OCI-LY7 (cell line): Measurements from ENCODE around the gene KCNMA1. TPM values are rescaled to one million over a fixed set of nuclear protein-coding genes. Genes with fewer than 3 reads are reported as not detected.

Experiments used
- BruUV-seq: library from RNA; stranded (reverse); fragments of 400-500 nt; replicated peaks from 2 replicates; lab custom pipeline; 2021; lab: Mats Ljungman, UMichigan
- CTCF ChIA-PET: fragments of 300-600 bp; sonication (Branson Sonifier 250); formaldehyde crosslinking; loops from one replicate; lab custom pipeline; 2022; ENCODE audit warnings: antibody characterized with exemption; ENCODE audit not compliant: unreplicated experiment; lab: Charles Lee
- POLR2A ChIA-PET: fragments of 300-600 bp; sonication (Branson Sonifier 250); formaldehyde crosslinking; loops from one replicate; lab custom pipeline; 2022; ENCODE audit warnings: antibody characterized with exemption; lab: Charles Lee
- DNase-seq: peaks from one replicate; pipeline ENCODE4 v3.0.0-alpha.2; 2015; ENCODE audit warnings: low spot score
- H2AFZ ChIP-seq: fragments of 200-600 bp; sonication (generic), shearing (Covaris generic); 2 replicates; pipeline ENCODE4 v1.6.1; 2014; ENCODE audit warnings: mild to moderate bottlenecking, antibody characterized with exemption, low read length, moderate library complexity
- H3K27ac ChIP-seq: fragments of 200-600 bp; sonication (generic); 2 replicates; pipeline ENCODE4 v1.5.1; 2014; ENCODE audit warnings: mixed run types, low read depth, mild to moderate bottlenecking, moderate library complexity, low read length, inconsistent platforms; ENCODE audit not compliant: poor library complexity, severe bottlenecking
- H3K36me3 ChIP-seq: fragments of 200-600 bp; sonication (generic); 2 replicates; pipeline ENCODE4 v1.6.1; 2014; ENCODE audit warnings: mild to moderate bottlenecking, antibody characterized with exemption, low read length, moderate library complexity, mixed read lengths; ENCODE audit not compliant: insufficient read depth
- H3K4me1 ChIP-seq: fragments of 200-600 bp; sonication (generic); 2 replicates; pipeline ENCODE4 v1.5.1; 2014; ENCODE audit warnings: mild to moderate bottlenecking, low read length; ENCODE audit not compliant: insufficient read depth, poor library complexity, severe bottlenecking
- H3K4me2 ChIP-seq: fragments of 200-600 bp; sonication (generic); 2 replicates; pipeline ENCODE4 v1.6.1; 2014; ENCODE audit warnings: mild to moderate bottlenecking, low read length
- H3K4me3 ChIP-seq: fragments of 200-600 bp; sonication (generic); 2 replicates; pipeline ENCODE4 v1.5.1; 2014; ENCODE audit warnings: mild to moderate bottlenecking, low read depth, low read length; ENCODE audit not compliant: poor library complexity, severe bottlenecking
- H3K79me2 ChIP-seq: fragments of 200-600 bp; sonication (generic); 2 replicates; pipeline ENCODE4 v1.6.1; 2016; ENCODE audit warnings: low read depth, mild to moderate bottlenecking, low read length, moderate library complexity, mixed read lengths; ENCODE audit not compliant: insufficient read depth
- H3K9me2 ChIP-seq: fragments of 200-600 bp; sonication (generic); 2 replicates; pipeline ENCODE4 v1.6.1; 2016; ENCODE audit warnings: mild to moderate bottlenecking, low read length, mixed read lengths; ENCODE audit not compliant: insufficient read depth
- H3K9me3 ChIP-seq: fragments of 200-600 bp; sonication (generic); 2 replicates; pipeline ENCODE4 v1.6.1; 2014; ENCODE audit warnings: mild to moderate bottlenecking, mixed run types, low read length, mixed read lengths
- H4K20me1 ChIP-seq: fragments of 200-600 bp; sonication (generic); 2 replicates; pipeline ENCODE4 v1.6.1; 2014; ENCODE audit warnings: mild to moderate bottlenecking, antibody characterized with exemption, low read length, moderate library complexity, mixed read lengths; ENCODE audit not compliant: insufficient read depth
- CTCF ChIP-seq: fragments of 200-600 bp; sonication (generic); conservative IDR thresholded peaks from 2 replicates; pipeline ENCODE4 v1.5.1; 2014; ENCODE audit warnings: mild to moderate bottlenecking, antibody characterized with exemption, low read length, moderate library complexity, mixed read lengths
- EZH2phosphoT487 ChIP-seq: fragments of 200-600 bp; sonication (generic); IDR thresholded peaks from 2 replicates; pipeline ENCODE4 v1.6.1; 2018; ENCODE audit warnings: low read depth, borderline replicate concordance, mild to moderate bottlenecking, mixed run types, antibody characterized with exemption, low read length, moderate library complexity, mixed read lengths
- intact Hi-C: fragments of 100-400 bp; cut with micrococcal nuclease; formaldehyde crosslinking; loops from one replicate; pipeline ENCODE4 v1.10.0; 2022; ENCODE audit not compliant: unreplicated experiment
- total RNA-seq, 2 experiments: library from RNA; depleted of rRNA in 1 of 2; stranded (reverse); fragments of >200 nt in 1 of 2; shearing (Covaris generic) in 1 of 2; gene quantifications; 2 replicates each; pipeline ENCODE4 v1.2.3, GENCODE V29; 2014 to 2022

The KCNMA1 gene
- total RNA-seq, 2 experiments from 2014 or later: not detected

GRCh38 chr10:77106676-77107075 is 530.9 kb downstream of the KCNMA1 start:
- H4K20me1 ChIP-seq: no peaks in the 10 kb centered on the region
- no TSS peak for BruUV-seq
- intact Hi-C loops: no loop called here
- CTCF ChIA-PET: no interaction called here
- TF ChIP-seq EZH2phosphoT487 (no peak), CTCF (no peak)
- H3K4me3 ChIP-seq: no peak overlapping the region
- no peaks in the 10 kb centered on the region for H3K36me3 ChIP-seq
- no peak overlapping the region for H3K27ac ChIP-seq
- no peaks in the 10 kb centered on the region for H3K9me2 ChIP-seq
- H3K79me2 ChIP-seq: no peaks in the 10 kb centered on the region
- no peak overlapping the region for H2AFZ ChIP-seq
- POLR2A ChIA-PET: interaction anchor here (0.6 kb wide), 1 partner anchor 264 kb away, joined by 3 read pairs; no protein-coding TSS in a partner anchor
- H3K4me1 ChIP-seq: no peaks in the 10 kb centered on the region
- DNase-seq: no peak
- H3K4me2 ChIP-seq: no peak overlapping the region
- H3K9me3 ChIP-seq: no peaks in the 10 kb centered on the region

- no peak overlapping the region for H2AFZ ChIP-seq
- BruUV-seq: no TSS peak
- no peaks in the 10 kb centered on the region for H3K36me3 ChIP-seq
- H4K20me1 ChIP-seq: no peaks in the 10 kb centered on the region
- intact Hi-C loops: no loop called here
- no peaks in the 10 kb centered on the region for H3K4me1 ChIP-seq
- DNase-seq: no peak
- no peaks in the 10 kb centered on the region for H3K79me2 ChIP-seq
- H3K27ac ChIP-seq: no peak overlapping the region
- H3K4me2 ChIP-seq: no peak overlapping the region
- H3K9me3 ChIP-seq: no peaks in the 10 kb centered on the region
- H3K9me2 ChIP-seq: no peaks in the 10 kb centered on the region
- TF ChIP-seq EZH2phosphoT487 (no peak), CTCF (no peak)
- ChIA-PET CTCF (no interaction called here), POLR2A (interaction anchor here (0.6 kb wide), 1 partner anchor 313 kb away, joined by 3 read pairs; no protein-coding TSS in a partner anchor)
- H3K4me3 ChIP-seq: no peak overlapping the region
Measured at GRCh38 chr10:77105761-77106221, 531.8 kb downstream of the KCNMA1 start.

- DNase-seq: no peak
- Histone ChIP-seq H3K4me3 (no peak overlapping the region), H3K9me2 (no peaks in the 10 kb centered on the region), H3K4me1 (no peaks in the 10 kb centered on the region), H3K27ac (no peak overlapping the region), H3K4me2 (no peak overlapping the region), H3K9me3 (no peaks in the 10 kb centered on the region), H4K20me1 (no peaks in the 10 kb centered on the region), H3K79me2 (no peaks in the 10 kb centered on the region), H2AFZ (no peak overlapping the region), H3K36me3 (no peaks in the 10 kb centered on the region)
- ChIA-PET CTCF (no interaction called here), POLR2A (no interaction called here)
- TF ChIP-seq CTCF (no peak), EZH2phosphoT487 (no peak)
- intact Hi-C loops: no loop called here
- BruUV-seq: no TSS peak
Measured at GRCh38 chr10:77104459-77104980, 533.1 kb downstream of the KCNMA1 start.
